Ascending aorta (tissue), 2 donors: ENCODE measurements around the gene ZNF511. TPM values are rescaled to one million over a fixed set of nuclear protein-coding genes. Genes with fewer than 3 reads are reported as not detected.
A peak's percentile ranks its signal among the peaks of the same experiment; 100 is the strongest.

Experiments used
- DNase-seq, 2 donors: peaks; one replicate each; pipeline ENCODE4 v3.0.0-alpha.2; 2019; ENCODE audit warnings: low spot score in 2 of 2
- H3K27ac ChIP-seq, 2 donors: fragments of 200-600 bp; sonication (generic); one replicate each; pipeline ENCODE4 v1.5.1; 2016 to 2017; ENCODE audit warnings: mild to moderate bottlenecking in 1 of 2
- H3K27me3 ChIP-seq: fragments of 200-600 bp; sonication (generic); one replicate; pipeline ENCODE4 v1.5.1; 2017
- H3K36me3 ChIP-seq, 2 donors: fragments of 200-600 bp; sonication (generic); one replicate each; pipeline ENCODE4 v1.5.1; 2016
- H3K4me1 ChIP-seq, 2 donors: fragments of 200-600 bp; sonication (generic); one replicate each; pipeline ENCODE4 v1.5.1; 2016 to 2017; ENCODE audit warnings: mild to moderate bottlenecking in 1 of 2
- H3K4me3 ChIP-seq, 2 donors: fragments of 200-600 bp; sonication (generic); one replicate each; pipeline ENCODE4 v1.5.1; 2016 to 2017; ENCODE audit warnings: mild to moderate bottlenecking in 1 of 2
- H3K9me3 ChIP-seq, 2 donors: fragments of 200-600 bp; sonication (generic); one replicate each; pipeline ENCODE4 v1.5.1; 2016
- intact Hi-C: fragments of 100-400 bp; cut with DNase I; formaldehyde crosslinking; loops from one replicate; pipeline ENCODE4 v1.15.1; 2023
- total RNA-seq: library from RNA; depleted of rRNA; stranded (reverse); fragments of >200 nt; gene quantifications from one replicate; pipeline ENCODE4 v1.1.0, GENCODE V29; 2016
- TF ChIP-seq, protein P1 (sequence below), 3 experiments: fragments of 200-600 bp in 2 of 3; fragments of 450-650 bp in 1 of 3; sonication (generic) in 2 of 3; IDR thresholded peaks; one replicate each; pipeline ENCODE4 v1.5.1; 2016 to 2019; ENCODE audit warnings: antibody characterized with exemption in 3 of 3, mild to moderate bottlenecking in 1 of 3, moderate library complexity in 1 of 3

Gene ZNF511
- total RNA-seq, 1 donor from 2014 or later, result 51.8 TPM

DNA sequence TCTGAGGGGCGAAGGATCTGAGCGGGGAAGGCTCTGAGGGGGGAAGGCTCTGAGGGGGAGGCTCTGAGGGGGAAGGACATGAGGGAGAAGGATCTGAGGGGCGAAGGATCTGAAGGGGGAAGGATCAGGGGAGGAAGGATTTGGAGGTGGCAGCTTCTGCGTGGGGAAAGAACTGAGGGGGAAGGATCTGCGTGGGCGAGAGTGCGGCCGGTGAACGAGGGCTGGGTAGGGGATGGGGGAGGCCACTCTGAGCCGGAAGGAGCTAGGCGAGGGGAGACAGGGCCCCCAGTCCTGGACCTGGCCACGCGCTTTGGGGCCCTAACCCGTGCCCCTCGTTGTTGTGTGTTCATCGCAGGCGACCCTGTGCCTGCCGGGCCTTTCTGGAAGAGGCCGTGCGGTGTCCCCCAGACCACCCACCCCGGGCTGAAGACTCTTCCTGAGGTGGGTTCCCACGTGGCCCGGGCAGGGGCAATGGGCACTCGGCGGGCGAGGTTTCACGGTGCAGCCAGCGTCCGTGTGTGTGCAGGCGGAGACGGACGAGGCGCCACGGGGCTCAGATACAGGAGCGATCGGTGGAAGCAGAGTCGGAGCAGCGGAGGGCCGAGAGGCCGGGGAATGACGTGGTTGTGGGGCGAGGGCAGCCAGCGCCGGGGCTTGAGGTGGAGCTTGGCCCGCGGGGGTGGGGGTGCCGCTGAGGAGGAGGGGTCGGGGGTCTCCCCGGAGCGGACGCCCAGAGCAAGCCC, 26.0 kb downstream of the ZNF511 start:
- Histone ChIP-seq H3K27me3 (peaks cover 27% of the 10 kb centered on the region), H3K36me3 (no peaks in the 10 kb centered on the region), H3K9me3 (no peaks in the 10 kb centered on the region), H3K4me1 (peaks cover 9 to 18% of the 10 kb centered on the region in 2 donors), H3K4me3 (peak overlapping the region; percentile 34 to 59), H3K27ac (no peak overlapping the region)
- intact Hi-C loops, result loop anchor here (5.0 kb wide), 1 partner anchor 38 kb away; the partner anchor contains the start of gene ECHS1
- TF ChIP-seq, protein P1, sequence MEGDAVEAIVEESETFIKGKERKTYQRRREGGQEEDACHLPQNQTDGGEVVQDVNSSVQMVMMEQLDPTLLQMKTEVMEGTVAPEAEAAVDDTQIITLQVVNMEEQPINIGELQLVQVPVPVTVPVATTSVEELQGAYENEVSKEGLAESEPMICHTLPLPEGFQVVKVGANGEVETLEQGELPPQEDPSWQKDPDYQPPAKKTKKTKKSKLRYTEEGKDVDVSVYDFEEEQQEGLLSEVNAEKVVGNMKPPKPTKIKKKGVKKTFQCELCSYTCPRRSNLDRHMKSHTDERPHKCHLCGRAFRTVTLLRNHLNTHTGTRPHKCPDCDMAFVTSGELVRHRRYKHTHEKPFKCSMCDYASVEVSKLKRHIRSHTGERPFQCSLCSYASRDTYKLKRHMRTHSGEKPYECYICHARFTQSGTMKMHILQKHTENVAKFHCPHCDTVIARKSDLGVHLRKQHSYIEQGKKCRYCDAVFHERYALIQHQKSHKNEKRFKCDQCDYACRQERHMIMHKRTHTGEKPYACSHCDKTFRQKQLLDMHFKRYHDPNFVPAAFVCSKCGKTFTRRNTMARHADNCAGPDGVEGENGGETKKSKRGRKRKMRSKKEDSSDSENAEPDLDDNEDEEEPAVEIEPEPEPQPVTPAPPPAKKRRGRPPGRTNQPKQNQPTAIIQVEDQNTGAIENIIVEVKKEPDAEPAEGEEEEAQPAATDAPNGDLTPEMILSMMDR (IDR thresholded peaks at IDR 0.05), result no peak
- DNase-seq, result no peak

GRCh38 chr10:133335246-133336117, 26.8 kb downstream of the ZNF511 start:
- peaks cover 27% of the 10 kb centered on the region for H3K27me3 ChIP-seq
- H3K36me3 ChIP-seq, result no peaks in the 10 kb centered on the region
- H3K4me3 ChIP-seq, result peak overlapping the region; percentile 34 to 59
- peaks cover 9 to 18% of the 10 kb centered on the region in 2 donors for H3K4me1 ChIP-seq
- intact Hi-C loops, result no loop called here
- no peak for DNase-seq
- H3K9me3 ChIP-seq, result no peaks in the 10 kb centered on the region
- no peak overlapping the region for H3K27ac ChIP-seq
- TF ChIP-seq, protein P1 (IDR thresholded peaks at IDR 0.05), result no peak

- Histone ChIP-seq H3K9me3 (no peaks in the 10 kb centered on the region), H3K36me3 (no peaks in the 10 kb centered on the region), H3K27ac (no peak overlapping the region), H3K27me3 (peaks cover 27% of the 10 kb centered on the region), H3K4me3 (peak overlapping the region; percentile 34 to 59), H3K4me1 (peaks cover 9 to 18% of the 10 kb centered on the region in 2 donors)
- DNase-seq, result no peak
- intact Hi-C loops, result no loop called here
- TF ChIP-seq, protein P1 (IDR thresholded peaks at IDR 0.05), result no peak
Observed at GRCh38 chr10:133336118-133336576, 27.4 kb downstream of the ZNF511 start.

DNA sequence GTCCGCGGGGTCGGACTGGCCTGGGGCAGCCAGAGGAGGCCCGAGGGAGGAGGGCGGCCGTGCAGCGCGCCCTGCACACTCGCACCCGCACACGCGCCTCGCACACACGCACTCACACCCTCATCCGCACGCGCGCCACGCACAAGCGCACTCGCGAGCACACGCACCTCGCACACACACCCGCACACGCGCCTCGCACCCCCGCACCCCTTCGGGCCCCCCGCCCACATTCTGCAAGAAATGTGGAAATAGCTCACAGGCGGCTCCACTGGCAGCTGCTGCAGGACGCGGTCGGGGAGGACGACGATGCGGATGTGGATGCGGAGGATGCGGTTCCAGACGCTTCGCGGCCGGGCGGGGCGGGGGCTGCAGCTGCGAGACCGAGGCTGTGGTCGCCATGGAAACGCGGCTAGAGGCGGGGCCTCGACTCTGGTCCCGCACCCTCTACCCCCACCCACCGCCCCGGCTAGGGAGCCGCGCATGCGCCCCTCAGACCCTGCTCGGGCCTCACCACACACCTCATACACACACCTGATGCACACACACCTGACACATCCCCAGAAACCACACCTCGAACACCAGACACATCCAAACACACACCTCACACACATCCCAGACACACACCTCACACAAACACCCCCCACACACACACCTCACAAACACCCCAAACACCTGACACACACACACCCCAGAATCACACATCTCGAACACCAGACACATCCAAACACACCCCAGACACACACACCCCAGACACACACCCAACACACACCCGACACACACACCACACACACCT, 28.1 kb downstream of the ZNF511 start, which contains the start of gene CALY:
TSS of gene CALY (minus strand) at position 320 of the 793 bp plus-strand sequence. CDS start 7,907 bp downstream, outside the sequence.
- DNase-seq, result no peak
- H3K4me1 ChIP-seq, result peaks cover 9 to 18% of the 10 kb centered on the region in 2 donors
- no peak within 1 kb of the TSS for H3K27ac ChIP-seq
- peaks cover 27% of the 10 kb centered on the region for H3K27me3 ChIP-seq
- H3K9me3 ChIP-seq, result no peaks in the 10 kb centered on the region
- intact Hi-C loops, result no loop called here
- peak within 1 kb of the TSS; percentile 34 to 59 for H3K4me3 ChIP-seq
- no peaks in the 10 kb centered on the region for H3K36me3 ChIP-seq
- TF ChIP-seq, protein P1 (IDR thresholded peaks at IDR 0.05), result no peak

- peaks cover 9 to 18% of the 10 kb centered on the region in 2 donors for H3K4me1 ChIP-seq
- peaks cover 27% of the 10 kb centered on the region for H3K27me3 ChIP-seq
- no peaks in the 10 kb centered on the region for H3K36me3 ChIP-seq
- no peaks in the 10 kb centered on the region for H3K9me3 ChIP-seq
- TF ChIP-seq, protein P1 (IDR thresholded peaks at IDR 0.05), result no peak
- DNase-seq, result no peak
- no peak overlapping the region for H3K4me3 ChIP-seq
- intact Hi-C loops, result no loop called here
- no peak overlapping the region for H3K27ac ChIP-seq
Observed at GRCh38 chr10:133337370-133337725, 28.6 kb downstream of the ZNF511 start.
